NCI-H1694 treated with DMSO at 0.1 percent for 48 hours (cell line): ENCODE measurements around the gene TLR8.

Experiments used
- DNase-seq: peaks from one replicate; lab custom pipeline; 2025; lab: John Stamatoyannopoulos, UW

The TLR8 gene

GRCh38 chrX:12906046-12906761, at the start of gene TLR8:
Gene TLR8, plus strand, starts transcription at chrX:12906620. Its CDS starts 87 bp downstream, at chrX:12906707.
- DNase-seq, result no peak

GRCh38 chrX:12865359-12865758, 41.1 kb upstream of the TLR8 start:
- no peak for DNase-seq

GRCh38 chrX:12866451-12867377, 39.7 kb upstream of the TLR8 start, which contains the start of gene TLR7:
Gene TLR7, plus strand, starts transcription at chrX:12867072. Its CDS starts 507 bp downstream, at chrX:12867579.
- no peak for DNase-seq

GRCh38 chrX:12867685-12868084, 38.7 kb upstream of the TLR8 start:
- DNase-seq, result no peak

GRCh38 chrX:12868747-12869146, 37.7 kb upstream of the TLR8 start:
- no peak for DNase-seq

- DNase-seq, result no peak
Measured at GRCh38 chrX:12871257-12871656, 35.2 kb upstream of the TLR8 start.

- DNase-seq, result no peak
Measured at GRCh38 chrX:12872741-12873140, 33.7 kb upstream of the TLR8 start.

GRCh38 chrX:12874581-12874980, 31.8 kb upstream of the TLR8 start:
- DNase-seq, result no peak

GRCh38 chrX:12877386-12877785, 29.0 kb upstream of the TLR8 start:
- DNase-seq, result no peak

GRCh38 chrX:12878536-12878935, 27.9 kb upstream of the TLR8 start:
- no peak for DNase-seq

GRCh38 chrX:12881914-12882313, 24.5 kb upstream of the TLR8 start:
- no peak for DNase-seq

GRCh38 chrX:12885508-12885907, 20.9 kb upstream of the TLR8 start:
- no peak for DNase-seq

- DNase-seq, result no peak
Measured at GRCh38 chrX:12886545-12886944, 19.9 kb upstream of the TLR8 start.

- DNase-seq, result no peak
Measured at GRCh38 chrX:12887141-12887540, 19.3 kb upstream of the TLR8 start.

GRCh38 chrX:12887767-12888166, 18.7 kb upstream of the TLR8 start:
- no peak for DNase-seq

- no peak for DNase-seq
Measured at GRCh38 chrX:12890467-12890866, 16.0 kb upstream of the TLR8 start.

- no peak for DNase-seq
Measured at GRCh38 chrX:12891171-12891570, 15.2 kb upstream of the TLR8 start.

GRCh38 chrX:12891915-12892506, 14.4 kb upstream of the TLR8 start:
- no peak for DNase-seq

GRCh38 chrX:12892716-12893115, 13.7 kb upstream of the TLR8 start:
- no peak for DNase-seq

- DNase-seq, result no peak
Measured at GRCh38 chrX:12894074-12895030, 12.1 kb upstream of the TLR8 start.

- DNase-seq, result no peak
Measured at GRCh38 chrX:12895866-12896265, 10.6 kb upstream of the TLR8 start.

- no peak for DNase-seq
Measured at GRCh38 chrX:12896935-12897334, 9.5 kb upstream of the TLR8 start.
